Suppressor macrophage (primary cell): Measurements from ENCODE around the gene MAP2K1.
A peak's percentile ranks its signal among the peaks of the same experiment; 100 is the strongest.

Source experiments
- DNase-seq, 4 experiments: peaks; one replicate each; pipeline ENCODE4 v3.0.0-alpha.2; 2020 to 2022

The MAP2K1 gene

GRCh38 chr15:66505818-66506217 is 119.1 kb downstream of the MAP2K1 start:
- DNase-seq, result no peak

- DNase-seq, result no peak
These were observed 121.7 kb downstream of the MAP2K1 start for GRCh38 chr15:66508293-66508883.

DNA sequence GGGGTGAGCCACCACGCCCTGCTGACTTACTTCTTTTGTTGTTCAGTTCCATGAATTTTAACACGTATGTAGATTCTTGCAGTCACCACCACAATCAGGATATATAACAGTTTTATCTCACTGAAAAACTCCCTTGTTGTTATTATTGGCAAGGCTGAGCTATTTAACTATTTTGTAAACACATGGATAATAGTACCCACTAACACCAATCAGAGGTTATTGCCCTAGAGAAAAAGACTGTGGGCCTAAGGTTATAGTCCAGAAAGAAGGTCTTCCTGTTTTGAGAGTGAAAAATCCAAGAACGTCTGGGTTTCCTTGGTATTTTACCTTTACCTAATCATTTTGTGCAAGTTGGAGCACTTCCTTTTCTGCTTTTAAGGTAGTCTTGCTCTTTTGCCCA is 127.9 kb downstream of the MAP2K1 start:
- DNase-seq, result no peak

- DNase-seq, result no peak
These were observed 129.2 kb downstream of the MAP2K1 start for GRCh38 chr15:66515901-66516322.

- no peak for DNase-seq
These were observed 137.2 kb downstream of the MAP2K1 start for GRCh38 chr15:66523926-66524325.

- DNase-seq, result peak in 1 of 4 experiments; percentile 27
These were observed 138.1 kb downstream of the MAP2K1 start for GRCh38 chr15:66524838-66525237.

DNA sequence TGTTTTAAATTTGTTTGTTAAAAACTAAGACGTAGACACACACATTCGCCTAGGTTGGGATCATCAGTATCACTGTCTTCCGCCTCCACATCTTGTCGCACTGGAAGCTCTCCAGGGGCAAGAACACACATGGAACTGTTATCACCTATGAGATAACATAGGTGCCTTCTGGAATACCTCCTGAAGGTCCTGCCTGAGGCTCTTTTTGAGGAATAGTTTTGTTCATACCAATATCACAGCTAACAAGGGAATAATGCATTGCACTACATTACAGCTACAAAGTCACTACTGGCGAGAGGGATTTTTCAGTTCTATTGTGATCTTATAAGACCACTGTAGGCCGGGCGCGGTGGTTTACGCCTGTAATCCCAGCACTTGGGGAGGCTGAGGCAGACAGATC is 148.3 kb downstream of the MAP2K1 start:
- DNase-seq, result no peak
